ENCODE measurements around the gene HK2. TPM values are rescaled to one million over a fixed set of nuclear protein-coding genes. Genes with fewer than 3 reads are reported as not detected.

Gene HK2
- total RNA-seq, result 36.5 and 50.1 TPM in 2 replicates

DNA sequence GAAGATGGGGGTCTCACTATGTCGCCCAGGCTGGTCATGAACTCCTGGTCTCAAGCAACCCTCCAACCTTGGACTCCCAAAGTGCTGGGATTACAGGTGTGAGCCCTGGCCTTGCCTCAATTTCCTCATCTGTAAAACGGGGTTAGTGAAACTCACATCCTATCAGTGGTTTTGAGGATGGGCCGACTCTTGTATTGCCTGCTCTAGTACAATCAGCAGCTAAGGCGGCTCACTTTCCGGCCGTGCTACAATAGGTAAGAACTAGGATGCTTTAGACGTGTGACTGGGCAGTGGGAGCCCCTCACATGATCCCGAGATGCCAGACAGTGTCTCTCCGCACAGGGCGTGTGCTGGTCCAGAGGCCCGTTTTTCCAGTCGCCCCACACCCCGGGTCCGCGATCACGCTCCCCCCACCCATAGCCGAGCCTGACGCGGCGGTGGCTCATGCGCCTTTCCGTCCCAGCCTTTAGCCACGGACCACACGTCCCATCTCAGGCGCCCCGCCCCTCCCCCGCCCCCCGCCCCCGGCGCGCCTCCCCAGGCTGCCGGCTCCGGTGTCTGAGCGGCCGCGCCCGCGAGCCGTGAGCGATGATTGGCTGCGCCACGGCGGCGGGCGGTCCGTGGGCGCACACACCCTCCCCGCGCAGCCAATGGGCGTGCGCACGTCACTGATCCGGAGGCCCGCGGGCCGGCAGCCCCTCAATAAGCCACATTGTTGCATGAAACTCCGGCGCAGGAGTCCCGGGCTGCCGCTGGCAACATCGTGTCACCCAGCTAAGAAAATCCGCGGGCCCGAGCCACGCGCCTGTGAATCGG lies at the start of gene HK2:
HK2 (plus strand) TSS at position 710 of the 816 bp plus-strand sequence. CDS start 454 bp downstream, outside the sequence.

Other genes with a start within 250 kb of the HK2 start
- not detected in 2 replicates for gene M1AP, start 185.8 kb upstream of the HK2 start, total RNA-seq
- 7.0 and 9.9 TPM in 2 replicates for gene SEMA4F, start 179.9 kb upstream of the HK2 start, total RNA-seq
- gene POLE4, start 124.5 kb downstream of the HK2 start, total RNA-seq, result 39.0 and 48.7 TPM in 2 replicates

All from cardiac atrium fibroblast (primary cell).